GM12892 (cell line): Measurements from ENCODE around the gene RALGDS.

Source experiments
- POLR2A ChIP-seq: IDR thresholded peaks from 2 replicates; pipeline ENCODE4 v1.6.1; 2011; ENCODE audit warnings: low read depth, low read length, control low read depth
- POLR2AphosphoS5 ChIP-seq: IDR thresholded peaks from 2 replicates; pipeline ENCODE4 v1.6.1; 2011; ENCODE audit warnings: low read depth, low read length, control low read depth
- TAF1 ChIP-seq: IDR thresholded peaks from 2 replicates; pipeline ENCODE4 v1.6.1; 2011; ENCODE audit warnings: low read depth, mild to moderate bottlenecking, control low read depth, low read length, borderline replicate concordance

DNA sequence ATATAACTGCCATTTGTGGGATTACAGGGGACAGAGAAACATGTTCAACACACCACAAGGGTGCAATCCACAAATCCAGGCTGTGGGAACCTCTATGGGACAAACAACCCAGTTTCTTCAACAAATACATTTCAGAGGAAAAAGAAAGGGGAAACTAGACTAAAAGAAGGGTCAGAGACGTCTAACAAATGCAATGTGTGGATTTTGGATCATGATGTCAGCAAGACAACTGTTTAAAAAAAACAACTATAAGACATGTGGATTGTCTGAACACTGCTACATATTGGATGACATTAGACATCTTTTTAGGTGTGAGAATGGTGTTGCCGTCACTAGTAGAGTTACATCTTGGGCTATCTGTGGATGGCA lies 3.9 kb upstream of the RALGDS start:
- TF ChIP-seq POLR2AphosphoS5 (no peak), POLR2A (no peak), TAF1 (no peak)
